Measurements from ENCODE around the gene SLC7A6OS.

DNA sequence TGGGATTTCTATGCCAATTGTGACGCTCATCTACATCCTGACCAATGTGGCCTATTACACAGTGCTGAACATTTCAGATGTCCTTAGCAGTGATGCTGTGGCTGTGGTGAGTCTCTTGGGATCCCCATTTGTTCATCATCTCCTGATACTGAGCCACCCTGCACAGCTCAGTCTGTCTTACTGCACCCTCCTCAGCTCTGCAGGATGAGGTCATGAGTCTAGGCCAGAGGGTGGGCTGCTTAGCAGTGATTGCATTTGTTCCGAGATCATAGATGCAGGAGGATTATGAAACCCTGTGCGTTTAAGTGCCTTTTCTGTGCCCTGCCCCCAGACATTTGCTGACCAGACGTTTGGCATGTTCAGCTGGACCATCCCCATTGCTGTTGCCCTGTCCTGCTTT lies 19.5 kb downstream of the SLC7A6OS start:
- TF ChIP-seq POLR2AphosphoS5 (IDR thresholded peaks at IDR 0.05; ENCODE audit: low read depth, low read length) (no peak), POLR2A (IDR thresholded peaks at IDR 0.05; ENCODE audit: low read depth, low read length) (no peak), POU2F2 (IDR thresholded peaks at IDR 0.05; ENCODE audit: low read depth, low read length) (no peak), TAF1 (IDR thresholded peaks at IDR 0.05; ENCODE audit: low read depth, low read length) (no peak)

All from GM12891 (cell line).